Left lobe of liver (tissue), 1 donor: ENCODE results near the gene SETDB1. TPM values are rescaled to one million over a fixed set of nuclear protein-coding genes. Genes with fewer than 3 reads are reported as not detected.

Source experiments
- total RNA-seq: library from RNA; stranded (reverse); gene quantifications from one replicate; pipeline ENCODE4 v1.2.1, GENCODE V29; 2021
- donor health status: DM: no; HTN: yes; CAD: no.

Gene SETDB1
- total RNA-seq, 1 donor from 2014 or later: 14.0 TPM

Other genes with a start within 250 kb of the SETDB1 start
- gene GOLPH3L, start 229.2 kb upstream of the SETDB1 start, total RNA-seq: 10.2 TPM
- gene HORMAD1, start 205.5 kb upstream of the SETDB1 start, total RNA-seq: 0.13 TPM
- gene CTSS, start 160.6 kb upstream of the SETDB1 start, total RNA-seq: 25.1 TPM
- gene CTSK, start 118.1 kb upstream of the SETDB1 start, total RNA-seq: 2.4 TPM
- gene ARNT, start 49.8 kb upstream of the SETDB1 start, total RNA-seq: 26.1 TPM
- gene CTXND2, start 39.2 kb upstream of the SETDB1 start, total RNA-seq: not detected
- 425 TPM for gene CERS2, start 48.5 kb downstream of the SETDB1 start, total RNA-seq
- gene ANXA9, start 55.9 kb downstream of the SETDB1 start, total RNA-seq: 9.3 TPM
- gene MINDY1, start 80.5 kb downstream of the SETDB1 start, total RNA-seq: 23.3 TPM
- 12.2 TPM for gene PRUNE1, start 82.1 kb downstream of the SETDB1 start, total RNA-seq
- gene BNIPL, start 110.2 kb downstream of the SETDB1 start, total RNA-seq: 1.6 TPM
- gene C1orf56, start 121.4 kb downstream of the SETDB1 start, total RNA-seq: 4.3 TPM
- 21.0 TPM for gene CDC42SE1, start 133.3 kb downstream of the SETDB1 start, total RNA-seq
- 0.28 TPM for gene MLLT11, start 134.0 kb downstream of the SETDB1 start, total RNA-seq
- 6.2 TPM for gene GABPB2, start 144.4 kb downstream of the SETDB1 start, total RNA-seq
- gene SEMA6C, start 220.3 kb downstream of the SETDB1 start, total RNA-seq: 6.4 TPM
- 0.96 TPM for gene TNFAIP8L2, start 230.3 kb downstream of the SETDB1 start, total RNA-seq
- gene LYSMD1, start 239.5 kb downstream of the SETDB1 start, total RNA-seq: 3.9 TPM
- gene SCNM1, start 239.8 kb downstream of the SETDB1 start, total RNA-seq: 9.4 TPM
- 0.33 TPM for gene TMOD4, start 249.6 kb downstream of the SETDB1 start, total RNA-seq